ENCODE data around the gene IER2.
A peak's percentile ranks its signal among the peaks of the same experiment; 100 is the strongest.

Gene IER2

GRCh38 chr19:13119627-13120026 is 30.6 kb upstream of the IER2 start:
- no peak for DNase-seq

- no peak for DNase-seq
Measured at GRCh38 chr19:13120031-13120430, 30.2 kb upstream of the IER2 start.

- DNase-seq = no peak
Measured at GRCh38 chr19:13120817-13121216, 29.4 kb upstream of the IER2 start.

- no peak for DNase-seq
Measured at GRCh38 chr19:13121551-13122274, 28.5 kb upstream of the IER2 start.

GRCh38 chr19:13122275-13122878 is 27.8 kb upstream of the IER2 start:
- DNase-seq = no peak

- DNase-seq = no peak
Measured at GRCh38 chr19:13122980-13123957, 26.9 kb upstream of the IER2 start.

GRCh38 chr19:13127051-13127450 is 23.2 kb upstream of the IER2 start:
- no peak for DNase-seq

- DNase-seq = no peak
Measured at GRCh38 chr19:13127811-13128575, 22.2 kb upstream of the IER2 start.

GRCh38 chr19:13128583-13128982 is 21.6 kb upstream of the IER2 start:
- no peak for DNase-seq

GRCh38 chr19:13129384-13129783 is 20.8 kb upstream of the IER2 start:
- DNase-seq = no peak

- no peak for DNase-seq
Measured at GRCh38 chr19:13130886-13131490, 19.2 kb upstream of the IER2 start.

GRCh38 chr19:13132471-13133180 is 17.6 kb upstream of the IER2 start:
- DNase-seq = peak; percentile 49

- DNase-seq = no peak
Measured at GRCh38 chr19:13133241-13133870, 16.9 kb upstream of the IER2 start.

- DNase-seq = no peak
Measured at GRCh38 chr19:13134626-13135025, 15.6 kb upstream of the IER2 start.

GRCh38 chr19:13135068-13136062 is 14.8 kb upstream of the IER2 start:
- DNase-seq = no peak

- DNase-seq = no peak
Measured at GRCh38 chr19:13137290-13137794, 12.9 kb upstream of the IER2 start.

- no peak for DNase-seq
Measured at GRCh38 chr19:13138171-13138915, 11.9 kb upstream of the IER2 start.

GRCh38 chr19:13138916-13139198 is 11.4 kb upstream of the IER2 start:
- no peak for DNase-seq

GRCh38 chr19:13139633-13140311 is 10.4 kb upstream of the IER2 start:
- DNase-seq = no peak

Measured in activated CD4-positive, CD25-positive, alpha-beta regulatory T cell treated with anti-CD3 and anti-CD28 coated beads, Interleukin-2, amount 50 U/mL, for 72 hours (primary cell).